Naive thymus-derived CD4-positive, alpha-beta T cell (primary cell): ENCODE measurements around the gene PPP1R1B. TPM values are rescaled to one million over a fixed set of nuclear protein-coding genes. Genes with fewer than 3 reads are reported as not detected.

Experiments used
- polyA plus RNA-seq, 2 donors: library from polyadenylated mRNA; unstranded; fragments of 300-500 nt; fragmentation: Illumina TruSeq; gene quantifications; one replicate each; pipeline ENCODE4 v1.2.3, GENCODE V29; 2021
- total RNA-seq, 6 experiments: library from RNA in 5 of 6; stranded (reverse) in 5 of 6; gene quantifications; 1 replicate in 5 of 6; 2 replicates in 1 of 6; pipeline ENCODE4 v1.2.3 and lab custom pipeline; 2021 to 2026

The PPP1R1B gene
- total and polyA plus RNA-seq, 7 experiments from 2014 or later = not detected

Other genes with a start within 250 kb of the PPP1R1B start
- gene FBXL20, start 225.3 kb upstream of the PPP1R1B start, total RNA-seq = 10 to 100 TPM; 17.6 to 35.0 (median 26.1) TPM
- 1 to 10 TPM; 3.8 to 4.5 TPM for gene FBXL20, start 225.3 kb upstream of the PPP1R1B start, polyA plus RNA-seq
- gene MED1, start 175.7 kb upstream of the PPP1R1B start, total RNA-seq = 10 to 100 TPM; 37.3 to 61.5 (median 56.0) TPM
- 10 to 100 TPM; 20.6 to 27.6 TPM for gene MED1, start 175.7 kb upstream of the PPP1R1B start, polyA plus RNA-seq
- 100 to 1,000 TPM in 4 of 5 experiments, 10 to 100 TPM in 1; 94.9 to 118 (median 112) TPM for gene CDK12, start 165.5 kb upstream of the PPP1R1B start, total RNA-seq
- gene CDK12, start 165.5 kb upstream of the PPP1R1B start, polyA plus RNA-seq = 1 to 10 TPM; 3.6 to 6.2 TPM
- not detected for gene NEUROD2, start 19.0 kb upstream of the PPP1R1B start, total RNA-seq
- not detected for gene NEUROD2, start 19.0 kb upstream of the PPP1R1B start, polyA plus RNA-seq
- 100 to 1,000 TPM in 2 of 5 experiments, 10 to 100 TPM in 3; 69.8 to 143 (median 99.3) TPM for gene STARD3, start 10.2 kb downstream of the PPP1R1B start, total RNA-seq
- 10 to 100 TPM; 46.7 to 56.9 TPM for gene STARD3, start 10.2 kb downstream of the PPP1R1B start, polyA plus RNA-seq
- gene TCAP, start 38.4 kb downstream of the PPP1R1B start, total RNA-seq = 10 to 100 TPM in 1 of 5 experiments, 1 to 10 TPM in 4; 1.7 to 10.5 (median 4.6) TPM
- under 1 TPM in 1 of 2 donors, not detected in 1; 0.12 TPM for gene TCAP, start 38.4 kb downstream of the PPP1R1B start, polyA plus RNA-seq
- gene PNMT, start 41.5 kb downstream of the PPP1R1B start, total RNA-seq = under 1 TPM in 4 of 5 experiments, not detected in 1; 0.42 to 0.89 (median 0.50) TPM
- under 1 TPM; 0.36 to 0.48 TPM for gene PNMT, start 41.5 kb downstream of the PPP1R1B start, polyA plus RNA-seq
- gene PGAP3, start 61.1 kb downstream of the PPP1R1B start, total RNA-seq = 10 to 100 TPM; 26.3 to 39.9 (median 35.1) TPM
- 10 to 100 TPM; 13.3 to 20.7 TPM for gene PGAP3, start 61.1 kb downstream of the PPP1R1B start, polyA plus RNA-seq
- gene ERBB2, start 73.1 kb downstream of the PPP1R1B start, total RNA-seq = 10 to 100 TPM in 1 of 5 experiments, 1 to 10 TPM in 4; 3.6 to 10.5 (median 6.6) TPM
- gene ERBB2, start 73.1 kb downstream of the PPP1R1B start, polyA plus RNA-seq = 1 to 10 TPM in 1 of 2 donors, under 1 TPM in 1; 0.39 to 2.4 TPM
- gene MIEN1, start 103.6 kb downstream of the PPP1R1B start, total RNA-seq = 10 to 100 TPM; 28.7 to 40.1 (median 32.3) TPM
- 10 to 100 TPM; 73.5 to 74.3 TPM for gene MIEN1, start 103.6 kb downstream of the PPP1R1B start, polyA plus RNA-seq
- gene GRB7, start 111.0 kb downstream of the PPP1R1B start, total RNA-seq = under 1 TPM in 1 of 5 experiments, not detected in 4; 0.99 TPM
- gene GRB7, start 111.0 kb downstream of the PPP1R1B start, polyA plus RNA-seq = not detected
- 10 to 100 TPM; 26.1 to 77.8 (median 61.1) TPM for gene IKZF3, start 237.4 kb downstream of the PPP1R1B start, total RNA-seq
- gene IKZF3, start 237.4 kb downstream of the PPP1R1B start, polyA plus RNA-seq = 10 to 100 TPM in 1 of 2 donors, 1 to 10 TPM in 1; 9.7 to 31.4 TPM
- under 1 TPM in 3 of 5 experiments, not detected in 2; 0.17 to 0.84 (median 0.51) TPM for gene ZPBP2, start 241.2 kb downstream of the PPP1R1B start, total RNA-seq
- gene ZPBP2, start 241.2 kb downstream of the PPP1R1B start, polyA plus RNA-seq = under 1 TPM in 1 of 2 donors, not detected in 1; 0.11 TPM